ENCODE data around the gene PTGIS.

PTGIS gene

GRCh38 chr20:49560646-49561045 lies 7.3 kb downstream of the PTGIS start:
- Histone ChIP-seq H3K9ac (no peak overlapping the region), H3K4me2 (ENCODE audit: low read length) (no peak overlapping the region), H3K4me3 (ENCODE audit: low read depth, low read length) (no peak overlapping the region), H3K27me3 (ENCODE audit: control insufficient read depth, insufficient read depth, low read length) (no peaks in the 10 kb centered on the region), H3K4me1 (no peaks in the 10 kb centered on the region), H2AFZ (no peak overlapping the region), H3K79me2 (no peaks in the 10 kb centered on the region), H3K9me3 (ENCODE audit: control insufficient read depth, low read length) (no peaks in the 10 kb centered on the region), H3K27ac (no peak overlapping the region), H3K36me3 (ENCODE audit: control insufficient read depth, insufficient read depth, low read length) (no peaks in the 10 kb centered on the region)
- no peak for TF ChIP-seq CTCF (IDR thresholded peaks at IDR 0.05)

- Histone ChIP-seq H3K79me2 (no peaks in the 10 kb centered on the region), H3K4me1 (no peaks in the 10 kb centered on the region), H3K27me3 (ENCODE audit: control insufficient read depth, insufficient read depth, low read length) (no peaks in the 10 kb centered on the region), H3K27ac (no peak overlapping the region), H3K9ac (no peak overlapping the region), H3K36me3 (ENCODE audit: control insufficient read depth, insufficient read depth, low read length) (no peaks in the 10 kb centered on the region), H3K4me2 (ENCODE audit: low read length) (no peak overlapping the region), H2AFZ (no peak overlapping the region), H3K4me3 (ENCODE audit: low read depth, low read length) (no peak overlapping the region), H3K9me3 (ENCODE audit: control insufficient read depth, low read length) (no peaks in the 10 kb centered on the region)
- TF ChIP-seq CTCF (IDR thresholded peaks at IDR 0.05) = no peak
Observed at GRCh38 chr20:49560186-49560585, 7.8 kb downstream of the PTGIS start.

- H2AFZ ChIP-seq = no peak overlapping the region
- H3K9ac ChIP-seq = no peak overlapping the region
- H3K4me2 ChIP-seq (ENCODE audit: low read length) = no peak overlapping the region
- H3K36me3 ChIP-seq (ENCODE audit: control insufficient read depth, insufficient read depth, low read length) = no peaks in the 10 kb centered on the region
- no peak overlapping the region for H3K4me3 ChIP-seq (ENCODE audit: low read depth, low read length)
- H3K9me3 ChIP-seq (ENCODE audit: control insufficient read depth, low read length) = no peaks in the 10 kb centered on the region
- no peaks in the 10 kb centered on the region for H3K27me3 ChIP-seq (ENCODE audit: control insufficient read depth, insufficient read depth, low read length)
- H3K79me2 ChIP-seq = no peaks in the 10 kb centered on the region
- H3K27ac ChIP-seq = no peak overlapping the region
- no peaks in the 10 kb centered on the region for H3K4me1 ChIP-seq
- no peak for TF ChIP-seq CTCF (IDR thresholded peaks at IDR 0.05)
Observed at GRCh38 chr20:49559411-49560081, 8.4 kb downstream of the PTGIS start.

DNA sequence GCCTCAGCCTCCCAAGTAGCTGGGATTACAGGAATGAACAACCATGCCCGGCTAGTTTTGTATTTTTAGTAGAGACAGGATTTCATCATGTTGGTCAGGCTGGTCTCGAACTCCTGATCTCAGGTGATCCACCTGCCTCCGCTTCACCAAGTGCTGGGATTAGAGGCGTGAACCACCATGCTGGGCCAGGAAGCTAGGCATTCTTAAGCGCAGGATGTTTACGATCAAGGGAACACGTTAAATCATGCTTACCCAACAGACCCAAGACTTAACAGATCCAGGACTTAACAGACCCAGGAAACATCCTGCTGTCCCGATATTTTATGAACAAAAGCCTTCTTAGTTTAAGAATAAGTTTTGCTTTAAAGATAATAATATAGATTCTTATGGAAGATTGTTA lies 9.1 kb downstream of the PTGIS start:
- Histone ChIP-seq H3K9ac (no peak overlapping the region), H3K79me2 (no peaks in the 10 kb centered on the region), H3K27ac (no peak overlapping the region), H3K4me1 (no peaks in the 10 kb centered on the region), H3K9me3 (ENCODE audit: control insufficient read depth, low read length) (no peaks in the 10 kb centered on the region), H3K4me3 (ENCODE audit: low read depth, low read length) (no peak overlapping the region), H3K27me3 (ENCODE audit: control insufficient read depth, insufficient read depth, low read length) (no peaks in the 10 kb centered on the region), H3K36me3 (ENCODE audit: control insufficient read depth, insufficient read depth, low read length) (no peaks in the 10 kb centered on the region), H3K4me2 (ENCODE audit: low read length) (no peak overlapping the region), H2AFZ (no peak overlapping the region)
- TF ChIP-seq CTCF (IDR thresholded peaks at IDR 0.05) = no peak

DNA sequence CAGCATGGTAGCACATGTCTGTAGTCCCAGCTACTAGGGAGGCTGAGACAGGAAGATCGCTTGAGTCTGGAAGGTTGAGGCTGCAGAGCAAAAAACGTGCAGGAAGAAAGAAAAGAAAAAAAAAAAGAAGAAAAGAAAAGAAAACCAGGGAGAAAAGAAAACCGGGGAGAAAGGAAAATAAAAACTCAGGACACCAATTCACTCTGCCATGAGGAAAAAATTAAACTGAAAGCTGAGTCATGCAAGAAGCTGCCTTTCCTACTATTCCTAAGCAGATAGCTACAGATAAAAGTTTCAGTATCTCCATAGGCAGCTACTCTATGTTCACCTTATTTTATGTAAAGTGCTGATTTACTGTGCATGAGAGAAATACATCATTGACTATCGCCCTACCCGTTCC lies 10.5 kb downstream of the PTGIS start:
- no peak for TF ChIP-seq CTCF (IDR thresholded peaks at IDR 0.05)
- no peak overlapping the region for H3K9ac ChIP-seq
- no peaks in the 10 kb centered on the region for H3K36me3 ChIP-seq (ENCODE audit: control insufficient read depth, insufficient read depth, low read length)
- H2AFZ ChIP-seq = no peak overlapping the region
- no peaks in the 10 kb centered on the region for H3K4me1 ChIP-seq
- H3K4me2 ChIP-seq (ENCODE audit: low read length) = no peak overlapping the region
- no peaks in the 10 kb centered on the region for H3K9me3 ChIP-seq (ENCODE audit: control insufficient read depth, low read length)
- H3K27ac ChIP-seq = no peak overlapping the region
- no peaks in the 10 kb centered on the region for H3K27me3 ChIP-seq (ENCODE audit: control insufficient read depth, insufficient read depth, low read length)
- H3K4me3 ChIP-seq (ENCODE audit: low read depth, low read length) = no peak overlapping the region
- H3K79me2 ChIP-seq = no peaks in the 10 kb centered on the region

Data from parathyroid adenoma (tissue), 2 donors.